ENCODE results near the gene RDH5. TPM values are rescaled to one million over a fixed set of nuclear protein-coding genes. Genes with fewer than 3 reads are reported as not detected.
A peak's percentile ranks its signal among the peaks of the same experiment; 100 is the strongest.

Gene RDH5
- total RNA-seq, 1 experiment from 2014 or later = 6.2 TPM

DNA sequence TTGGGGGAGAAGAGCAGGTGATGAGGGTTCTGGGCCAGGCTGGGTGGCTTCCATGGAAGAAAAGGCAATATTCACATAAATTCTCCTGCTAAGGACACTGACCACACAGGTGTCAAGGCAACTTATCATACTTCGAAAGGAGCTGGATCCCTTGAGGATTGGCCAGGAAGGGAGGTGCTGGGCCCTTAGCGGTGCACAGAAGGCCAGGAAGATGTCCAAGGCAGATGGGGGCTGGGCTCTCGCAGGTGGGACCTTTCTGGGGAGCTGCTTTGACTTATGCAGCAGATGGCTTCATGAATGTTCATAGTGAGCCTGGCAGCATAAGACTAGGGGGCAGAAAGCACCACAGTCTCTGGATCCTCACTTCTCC lies 4.7 kb downstream of the RDH5 start:
- Histone ChIP-seq H3K9me3 (ENCODE audit: control insufficient read depth in 1 of 2, insufficient read depth in 1 of 2, low read depth in 1 of 2, low read length in 2 of 2) (no peaks in the 10 kb centered on the region), H2AFZ (ENCODE audit: low read depth, low read length, poor library complexity, severe bottlenecking) (no peak overlapping the region), H3K4me3 (replicated peaks in 1 of 2; ENCODE audit: low read depth in 1 of 2, low read length in 2 of 2) (no peak overlapping the region), H3K36me3 (ENCODE audit: control insufficient read depth in 1 of 2, insufficient read depth in 2 of 2, low read length in 2 of 2) (peaks cover 9 to 41% of the 10 kb centered on the region in 2 experiments; a peak in 3 of 4 replicates), H3K79me2 (ENCODE audit: insufficient read depth, low read length) (peaks cover 22% of the 10 kb centered on the region), H3K4me1 (ENCODE audit: control insufficient read depth in 1 of 2, insufficient read depth in 2 of 2, low read length in 2 of 2) (peaks cover 26 to 60% of the 10 kb centered on the region in 2 experiments), H3K27me3 (ENCODE audit: insufficient read depth, low read length) (no peaks in the 10 kb centered on the region), H3K27ac (ENCODE audit: low read depth, low read length) (0 out of 2 replicates have a peak overlapping the region, but pooled peaks have one; percentile 6), H3K9me2 (ENCODE audit: insufficient read depth) (no peaks in the 10 kb centered on the region), H3K9ac (ENCODE audit: low read length) (no peak overlapping the region), H3K4me2 (ENCODE audit: low read length) (no peak overlapping the region), H4K20me1 (ENCODE audit: insufficient read depth) (no peaks in the 10 kb centered on the region)
- peak; percentile 17 for TF ChIP-seq POLR2AphosphoS5 (IDR thresholded peaks at IDR 0.05; ENCODE audit: low read depth, low read length)
- no peak for TF ChIP-seq EGR1 (IDR thresholded peaks at IDR 0.05; ENCODE audit: low read depth)
- no peak for ATAC-seq
- intact Hi-C loops (cut with micrococcal nuclease) = no loop called here
- POLR2A ChIA-PET = interaction anchor here (0.7 to 1.8 kb wide), 3 partner anchors 13 to 393 kb away, joined by 3 to 9 read pairs (median 3); partner anchors contain the start of gene ZC3H10
- CTCF ChIA-PET = interaction anchor here (1.0 to 2.1 kb wide), 6 partner anchors 9 to 96 kb away, joined by 3 to 49 read pairs (median 8); partner anchors contain the start of gene BLOC1S1
- no peak for DNase-seq (ENCODE audit: low read depth, low spot score)
- BruUV-seq (replicated peaks) = no TSS peak
- RAD21 ChIA-PET (ENCODE audit: low non-redundant PET in 1 of 2, low total read pairs in 2 of 2, uncharacterized antibody in 2 of 2, unreplicated experiment in 2 of 2) = interaction anchor here (0.8 to 1.4 kb wide), 3 partner anchors 9 to 12 kb away, joined by 3 to 11 read pairs (median 4); no protein-coding TSS in a partner anchor

DNA sequence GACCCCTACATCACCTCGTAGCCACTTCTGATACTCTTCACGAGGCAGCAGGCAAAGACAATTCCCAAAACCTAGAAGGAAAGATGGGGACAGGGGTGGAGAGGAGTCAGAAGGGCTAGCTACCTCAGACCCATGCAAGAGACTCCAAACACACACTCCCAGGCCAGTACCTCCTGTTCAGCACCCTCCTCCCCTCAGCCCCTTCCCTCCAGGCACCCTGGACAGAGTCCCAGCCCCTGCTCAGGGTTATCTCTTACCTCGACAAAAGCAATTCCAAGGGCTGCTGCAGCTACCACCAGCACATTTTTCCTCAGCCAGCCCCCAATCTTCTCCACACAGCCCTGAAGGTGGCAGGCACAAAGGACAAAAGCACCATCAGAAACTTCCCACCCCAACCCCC lies 5.4 kb downstream of the RDH5 start:
- DNase-seq (ENCODE audit: low read depth, low spot score) = no peak
- ATAC-seq = no peak
- Histone ChIP-seq H3K36me3 (ENCODE audit: control insufficient read depth in 1 of 2, insufficient read depth in 2 of 2, low read length in 2 of 2) (peaks cover 9 to 41% of the 10 kb centered on the region in 2 experiments; a peak in 3 of 4 replicates), H3K27me3 (ENCODE audit: insufficient read depth, low read length) (no peaks in the 10 kb centered on the region), H3K4me3 (replicated peaks in 1 of 2; ENCODE audit: low read depth in 1 of 2, low read length in 2 of 2) (no peak overlapping the region), H3K9me3 (ENCODE audit: control insufficient read depth in 1 of 2, insufficient read depth in 1 of 2, low read depth in 1 of 2, low read length in 2 of 2) (no peaks in the 10 kb centered on the region), H4K20me1 (ENCODE audit: insufficient read depth) (no peaks in the 10 kb centered on the region), H2AFZ (ENCODE audit: low read depth, low read length, poor library complexity, severe bottlenecking) (no peak overlapping the region), H3K27ac (ENCODE audit: low read depth, low read length) (no peak overlapping the region), H3K9ac (ENCODE audit: low read length) (no peak overlapping the region), H3K4me1 (ENCODE audit: control insufficient read depth in 1 of 2, insufficient read depth in 2 of 2, low read length in 2 of 2) (peaks cover 25 to 59% of the 10 kb centered on the region in 2 experiments), H3K4me2 (ENCODE audit: low read length) (no peak overlapping the region), H3K9me2 (ENCODE audit: insufficient read depth) (no peaks in the 10 kb centered on the region), H3K79me2 (ENCODE audit: insufficient read depth, low read length) (peaks cover 22% of the 10 kb centered on the region)
- CTCF ChIA-PET = interaction anchor here (1.3 to 2.1 kb wide), 4 partner anchors 12 to 95 kb away, joined by 3 to 49 read pairs (median 12); a partner anchor contains a TSS
- RAD21 ChIA-PET (ENCODE audit: low non-redundant PET in 1 of 2, low total read pairs in 2 of 2, uncharacterized antibody in 2 of 2, unreplicated experiment in 2 of 2) = interaction anchor here (0.8 to 1.4 kb wide), 3 partner anchors 8 to 12 kb away, joined by 3 to 11 read pairs (median 4); no protein-coding TSS in a partner anchor
- BruUV-seq (replicated peaks) = no TSS peak
- TF ChIP-seq SIN3A (IDR thresholded peaks at IDR 0.05; ENCODE audit: low read depth) (no peak), ZFX (IDR thresholded peaks at IDR 0.05) (no peak), TCF7L2 (IDR thresholded peaks at IDR 0.05; ENCODE audit: borderline replicate concordance, extremely low read depth, insufficient read depth, insufficient read length) (no peak), EZH2 (IDR thresholded peaks at IDR 0.05) (no peak), JUND (IDR thresholded peaks at IDR 0.05) (no peak), EGR1 (IDR thresholded peaks at IDR 0.05; ENCODE audit: low read depth) (no peak), CEBPB (IDR thresholded peaks at IDR 0.05; ENCODE audit: low read depth) (no peak), SP1 (IDR thresholded peaks at IDR 0.05; ENCODE audit: low read depth) (no peak), ELF1 (IDR thresholded peaks at IDR 0.05; ENCODE audit: borderline replicate concordance, low read depth) (no peak), POLR2A (IDR thresholded peaks at IDR 0.05; ENCODE audit: borderline replicate concordance, extremely low read depth, insufficient read depth, insufficient read length) (no peak)
- TF ChIP-seq, protein P1, sequence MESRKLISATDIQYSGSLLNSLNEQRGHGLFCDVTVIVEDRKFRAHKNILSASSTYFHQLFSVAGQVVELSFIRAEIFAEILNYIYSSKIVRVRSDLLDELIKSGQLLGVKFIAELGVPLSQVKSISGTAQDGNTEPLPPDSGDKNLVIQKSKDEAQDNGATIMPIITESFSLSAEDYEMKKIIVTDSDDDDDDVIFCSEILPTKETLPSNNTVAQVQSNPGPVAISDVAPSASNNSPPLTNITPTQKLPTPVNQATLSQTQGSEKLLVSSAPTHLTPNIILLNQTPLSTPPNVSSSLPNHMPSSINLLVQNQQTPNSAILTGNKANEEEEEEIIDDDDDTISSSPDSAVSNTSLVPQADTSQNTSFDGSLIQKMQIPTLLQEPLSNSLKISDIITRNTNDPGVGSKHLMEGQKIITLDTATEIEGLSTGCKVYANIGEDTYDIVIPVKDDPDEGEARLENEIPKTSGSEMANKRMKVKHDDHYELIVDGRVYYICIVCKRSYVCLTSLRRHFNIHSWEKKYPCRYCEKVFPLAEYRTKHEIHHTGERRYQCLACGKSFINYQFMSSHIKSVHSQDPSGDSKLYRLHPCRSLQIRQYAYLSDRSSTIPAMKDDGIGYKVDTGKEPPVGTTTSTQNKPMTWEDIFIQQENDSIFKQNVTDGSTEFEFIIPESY (IDR thresholded peaks at IDR 0.05; ENCODE audit: extremely low read depth, insufficient replicate concordance, low read length) = no peak
- POLR2A ChIA-PET = interaction anchor here (0.7 kb wide), 1 partner anchor 393 kb away, joined by 3 read pairs; the partner anchor contains the start of gene ZC3H10
- intact Hi-C loops (cut with micrococcal nuclease) = no loop called here
